IMR-90 (cell line): ENCODE data around the gene AXIN2. TPM values are rescaled to one million over a fixed set of nuclear protein-coding genes. Genes with fewer than 3 reads are reported as not detected.

Experiments used
- ATAC-seq: fragments of 200-7000 bp; cut with Tn5 transposase; 2 replicates; pipeline ENCODE4 v1.9.1; 2020; ENCODE audit warnings: low read depth, mild to moderate bottlenecking, moderate library complexity
- BruUV-seq: library from RNA; stranded (reverse); fragments of 400-500 nt; replicated peaks from 2 replicates; lab custom pipeline; 2021; lab: Mats Ljungman, UMichigan
- CTCF ChIA-PET: fragments of 300-600 bp; formaldehyde crosslinking; extraction: SDS; loops from one replicate; lab custom pipeline; 2021; ENCODE audit warnings: antibody characterized with exemption; lab: Yijun Ruan, JAX
- POLR2A ChIA-PET: fragments of 300-600 bp; sonication (Branson Sonifier 250); formaldehyde crosslinking; loops from one replicate; lab custom pipeline; 2022; ENCODE audit warnings: antibody characterized with exemption; ENCODE audit not compliant: unreplicated experiment; lab: Charles Lee
- DNase-seq: peaks from one replicate; pipeline ENCODE4 v3.0.0; 2013
- H2AFZ ChIP-seq: replicated peaks from 2 replicates; pipeline ENCODE3; 2013; ENCODE audit warnings: low read length, mild to moderate bottlenecking; ENCODE audit not compliant: poor library complexity
- H2AK5ac ChIP-seq: 2 replicates; pipeline ENCODE4 v1.6.1; 2013; ENCODE audit warnings: low read depth, low read length, inconsistent platforms
- H2AK9ac ChIP-seq: replicated peaks from 2 replicates; pipeline ENCODE3; 2013; ENCODE audit warnings: mild to moderate bottlenecking, low read depth, low read length, moderate library complexity; ENCODE audit not compliant: poor library complexity
- H2BK120ac ChIP-seq: 2 replicates; pipeline ENCODE4 v1.6.1; 2013; ENCODE audit warnings: low read depth, low read length, inconsistent platforms
- H2BK15ac ChIP-seq: 3 replicates; pipeline ENCODE4 v1.6.1; 2013; ENCODE audit warnings: low read depth, low read length, inconsistent platforms
- H2BK20ac ChIP-seq: 2 replicates; pipeline ENCODE4 v1.6.1; 2013; ENCODE audit warnings: low read depth, mild to moderate bottlenecking, inconsistent platforms, low read length, moderate library complexity
- H2BK5ac ChIP-seq: 2 replicates; pipeline ENCODE4 v1.6.1; 2013; ENCODE audit warnings: mild to moderate bottlenecking, low read depth, low read length, inconsistent platforms; ENCODE audit not compliant: poor library complexity, severe bottlenecking
- H3K14ac ChIP-seq: replicated peaks from 2 replicates; pipeline ENCODE4 v1.6.1; 2013; ENCODE audit warnings: low read depth, low read length, inconsistent platforms
- H3K18ac ChIP-seq: 2 replicates; pipeline ENCODE4 v1.6.1; 2013; ENCODE audit warnings: low read depth, low read length, control low read depth
- H3K23ac ChIP-seq: 2 replicates; pipeline ENCODE4 v1.6.1; 2013; ENCODE audit warnings: low read depth, low read length, inconsistent platforms
- H3K27ac ChIP-seq: 2 replicates; pipeline ENCODE4 v1.5.1; 2013; ENCODE audit warnings: mild to moderate bottlenecking, control low read depth, low read length; ENCODE audit not compliant: insufficient read depth
- H3K27me3 ChIP-seq: 2 replicates; pipeline ENCODE4 v1.6.1; 2013; ENCODE audit warnings: low read length; ENCODE audit not compliant: control insufficient read depth, insufficient read depth
- H3K36me3 ChIP-seq: 2 replicates; pipeline ENCODE4 v1.6.1; 2013; ENCODE audit warnings: low read length, mixed read lengths; ENCODE audit not compliant: control insufficient read depth, insufficient read depth
- H3K4ac ChIP-seq: 2 replicates; pipeline ENCODE4 v1.6.1; 2013; ENCODE audit warnings: low read depth, low read length, inconsistent platforms
- H3K4me1 ChIP-seq: 2 replicates; pipeline ENCODE4 v1.6.1; 2013; ENCODE audit warnings: low read length, mixed read lengths; ENCODE audit not compliant: control insufficient read depth, insufficient read depth
- H3K4me2 ChIP-seq: 2 replicates; pipeline ENCODE4 v1.6.1; 2013; ENCODE audit warnings: low read depth, mild to moderate bottlenecking, control low read depth, low read length, moderate library complexity
- H3K4me3 ChIP-seq: 2 replicates; pipeline ENCODE4 v1.5.1; 2013; ENCODE audit warnings: low read depth, mild to moderate bottlenecking, control low read depth, low read length, moderate library complexity; ENCODE audit not compliant: insufficient read depth
- H3K56ac ChIP-seq: 2 replicates; pipeline ENCODE4 v1.6.1; 2013; ENCODE audit warnings: low read length, inconsistent platforms; ENCODE audit not compliant: insufficient read depth; ENCODE audit errors: extremely low read depth
- H3K79me1 ChIP-seq, 2 experiments: 2 replicates each; pipeline ENCODE4 v1.6.1; 2013; ENCODE audit warnings: low read length in 2 of 2, inconsistent platforms in 1 of 2, low read depth in 1 of 2
- H3K9ac ChIP-seq: 2 replicates; pipeline ENCODE4 v1.6.1; 2013; ENCODE audit warnings: low read depth, low read length, control low read depth
- H3K9me1 ChIP-seq: 2 replicates; pipeline ENCODE4 v1.6.1; 2013; ENCODE audit warnings: low read length, inconsistent platforms; ENCODE audit not compliant: insufficient read depth
- H3K9me3 ChIP-seq: 2 replicates; pipeline ENCODE4 v1.6.1; 2013; ENCODE audit warnings: low read length; ENCODE audit not compliant: control insufficient read depth, insufficient read depth
- H4K20me1 ChIP-seq: 2 replicates; pipeline ENCODE4 v1.6.1; 2013; ENCODE audit warnings: low read length, inconsistent platforms; ENCODE audit not compliant: insufficient read depth
- H4K5ac ChIP-seq: 2 replicates; pipeline ENCODE4 v1.6.1; 2013; ENCODE audit warnings: mild to moderate bottlenecking, low read depth, low read length, control low read depth
- H4K8ac ChIP-seq, 2 experiments: 2 replicates each; pipeline ENCODE4 v1.6.1; 2013; ENCODE audit warnings: low read depth in 2 of 2, low read length in 2 of 2, control low read depth in 1 of 2, inconsistent platforms in 1 of 2
- H4K91ac ChIP-seq: 2 replicates; pipeline ENCODE4 v1.6.1; 2013; ENCODE audit warnings: low read depth, low read length, inconsistent platforms; ENCODE audit not compliant: insufficient read depth
- BHLHE40 ChIP-seq: fragments of 150-350 bp; IDR thresholded peaks from 2 replicates; pipeline ENCODE4 v1.6.1; 2016; ENCODE audit warnings: mild to moderate bottlenecking, low read depth, low read length
- CEBPB ChIP-seq: IDR thresholded peaks from 2 replicates; pipeline ENCODE4 v1.6.1; 2012; ENCODE audit warnings: low read depth, low read length, improper control_type of control experiment
- CTCF ChIP-seq: conservative IDR thresholded peaks from 2 replicates; pipeline ENCODE4 v1.5.1; 2012; ENCODE audit warnings: mild to moderate bottlenecking, low read depth, low read length, improper control_type of control experiment
- ELK1 ChIP-seq: fragments of 150-350 bp; IDR thresholded peaks from 2 replicates; pipeline ENCODE4 v1.6.1; 2016; ENCODE audit warnings: low read depth, mild to moderate bottlenecking, low read length, moderate library complexity, borderline replicate concordance
- FOS ChIP-seq: fragments of 150-350 bp; IDR thresholded peaks from 2 replicates; pipeline ENCODE4 v1.6.1; 2016; ENCODE audit warnings: low read depth, low read length
- MAFK ChIP-seq: IDR thresholded peaks from 2 replicates; pipeline ENCODE4 v1.6.1; 2012; ENCODE audit warnings: low read depth, low read length, improper control_type of control experiment
- MAZ ChIP-seq: IDR thresholded peaks from 2 replicates; pipeline ENCODE4 v1.6.1; 2012; ENCODE audit warnings: low read depth, mild to moderate bottlenecking, low read length, improper control_type of control experiment, moderate library complexity, borderline replicate concordance
- MXI1 ChIP-seq: IDR thresholded peaks from 2 replicates; pipeline ENCODE4 v1.6.1; 2012; ENCODE audit warnings: low read depth, mild to moderate bottlenecking, low read length, moderate library complexity, borderline replicate concordance
- NFE2L2 ChIP-seq: fragments of 150-350 bp; IDR thresholded peaks from 2 replicates; pipeline ENCODE4 v1.6.1; 2016; ENCODE audit warnings: low read depth, mild to moderate bottlenecking, low read length
- POLR2A ChIP-seq: IDR thresholded peaks from 2 replicates; pipeline ENCODE4 v1.6.1; 2012; ENCODE audit warnings: mild to moderate bottlenecking, low read depth, low read length
- RAD21 ChIP-seq: IDR thresholded peaks from 2 replicates; pipeline ENCODE4 v1.6.1; 2012; ENCODE audit warnings: low read length, improper control_type of control experiment
- RCOR1 ChIP-seq: IDR thresholded peaks from 2 replicates; pipeline ENCODE4 v1.6.1; 2012; ENCODE audit warnings: mild to moderate bottlenecking, low read length, improper control_type of control experiment; ENCODE audit not compliant: insufficient replicate concordance
- RFX5 ChIP-seq: IDR thresholded peaks from 2 replicates; pipeline ENCODE4 v1.8.0; 2012; ENCODE audit warnings: low read depth, mild to moderate bottlenecking, low read length, moderate library complexity
- SMC3 ChIP-seq: fragments of 150-350 bp; IDR thresholded peaks from 2 replicates; pipeline ENCODE4 v1.6.1; 2016; ENCODE audit warnings: low read depth, mild to moderate bottlenecking, antibody characterized with exemption, low read length, moderate library complexity
- USF2 ChIP-seq: fragments of 150-350 bp; IDR thresholded peaks from 2 replicates; pipeline ENCODE4 v1.6.1; 2017; ENCODE audit warnings: mild to moderate bottlenecking, antibody characterized with exemption, low read length, low read depth
- WGBS, 2 experiments: methylation state at CpG; one replicate each; pipeline versions ENCODE4 v1.1.5 to v1.1.7; 2013; ENCODE audit warnings: missing lambda C conversion rate in 2 of 2; ENCODE audit not compliant: insufficient read length in 1 of 2; ENCODE audit errors: extremely low coverage in 2 of 2; 5-methylcytosine and 5-hydroxymethylcytosine counted together
- dilution Hi-C: fragments of 300-500 bp; cut with HindIII; formaldehyde crosslinking; loops from one replicate; pipeline ENCODE4 v1.14.3; 2018; ENCODE audit warnings: low sequenced_read_pairs; ENCODE audit not compliant: unreplicated experiment
- in situ Hi-C: fragments of 300-500 bp; cut with MboI; formaldehyde crosslinking; loops from 3 replicates; pipeline ENCODE4 v1.14.3; 2019; ENCODE audit warnings: low sequenced_read_pairs, inconsistent platforms, mixed read lengths
- intact Hi-C: fragments of 100-400 bp; cut with micrococcal nuclease; formaldehyde crosslinking; loops from 2 replicates; pipeline ENCODE4 v1.10.0; 2022
- polyA plus RNA-seq, 3 experiments: library from polyadenylated mRNA; depleted of rRNA; stranded (reverse); fragments of >200 nt; gene quantifications; 2 replicates each; pipeline ENCODE4 v1.2.3, GENCODE V29; 2012; ENCODE audit warnings: low replicate concordance in 1 of 3
- total RNA-seq: library from RNA; depleted of rRNA; stranded (reverse); fragments of >200 nt; gene quantifications from 2 replicates; pipeline ENCODE4 v1.2.3, GENCODE V29; 2012

Gene AXIN2
- total and polyA plus RNA-seq, 2 of the 4 experiments (the other 2 are of a cell fraction) = 0.91 to 1.8 TPM

- H3K9me1 ChIP-seq = no peaks in the 10 kb centered on the region
- H3K56ac ChIP-seq = no peak overlapping the region
- H2AK5ac ChIP-seq = no peak overlapping the region
- H4K5ac ChIP-seq = no peak overlapping the region
- POLR2A ChIA-PET = no interaction called here
- H3K18ac ChIP-seq = no peak overlapping the region
- dilution Hi-C loops (no loop called here), intact Hi-C loops (no loop called here), in situ Hi-C loops (no loop called here)
- ATAC-seq (no peak), DNase-seq (no peak)
- no TSS peak for BruUV-seq
- H2BK120ac ChIP-seq = no peak overlapping the region
- H2BK15ac ChIP-seq = no peak overlapping the region
- H2AK9ac ChIP-seq = no peak overlapping the region
- no peak overlapping the region for H3K4me3 ChIP-seq
- H3K9ac ChIP-seq = no peak overlapping the region
- no peak overlapping the region for H3K4me2 ChIP-seq
- H3K23ac ChIP-seq = no peak overlapping the region
- no peak overlapping the region for H3K27ac ChIP-seq
- H2AFZ ChIP-seq = no peak overlapping the region
- no peak overlapping the region for H4K8ac ChIP-seq
- no peak overlapping the region for H2BK5ac ChIP-seq
- peaks cover 27% of the 10 kb centered on the region; the same call in 1 of the 2 replicates for H3K36me3 ChIP-seq
- H3K14ac ChIP-seq = no peak overlapping the region
- H4K20me1 ChIP-seq = no peaks in the 10 kb centered on the region
- CTCF ChIA-PET = no interaction called here
- H3K27me3 ChIP-seq = no peaks in the 10 kb centered on the region
- no peak overlapping the region for H4K91ac ChIP-seq
- peaks cover 6% of the 10 kb centered on the region for H3K4me1 ChIP-seq
- no CpG with 5 or more reads among the region's 12 CpGs for WGBS, 2 experiments
- no peaks in the 10 kb centered on the region for H3K9me3 ChIP-seq
- no peak overlapping the region for H3K4ac ChIP-seq
- H2BK20ac ChIP-seq = no peak overlapping the region
- no peaks in the 10 kb centered on the region for H3K79me1 ChIP-seq
- TF ChIP-seq MAZ (no peak), BHLHE40 (no peak), POLR2A (no peak), RCOR1 (no peak), USF2 (no peak), RFX5 (no peak), MXI1 (no peak), SMC3 (no peak), NFE2L2 (no peak), CEBPB (no peak), CTCF (no peak), FOS (no peak), ELK1 (no peak), MAFK (no peak), RAD21 (no peak)
Observed at GRCh38 chr17:65538675-65539529, 22.5 kb downstream of the AXIN2 start.
